ENCODE measurements around the gene DENND4B.

DNA sequence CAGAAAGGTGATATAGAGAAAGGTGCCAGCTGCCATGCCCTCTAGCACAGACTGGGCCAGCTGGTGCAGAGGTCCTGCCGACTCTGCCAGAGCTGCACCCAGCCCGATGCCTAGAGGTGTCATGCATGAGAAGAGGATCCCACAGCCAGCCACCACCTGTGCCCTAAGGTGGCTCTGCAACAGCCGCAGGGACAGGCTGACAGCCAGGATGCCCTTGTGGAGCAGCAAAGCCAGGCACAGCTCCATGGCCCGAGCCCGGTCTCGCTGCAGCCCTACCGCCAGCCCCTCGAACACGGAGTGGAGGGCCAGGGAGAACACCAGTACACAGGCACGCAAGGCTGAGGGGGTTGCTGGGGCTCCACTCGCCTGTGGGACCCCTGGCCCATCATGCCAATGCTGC is 13.7 kb upstream of the DENND4B start:
- TF ChIP-seq NFE2L1 (tag; IDR thresholded peaks at IDR 0.05; ENCODE audit: borderline replicate concordance, low read depth), result no peak
- no peak for TF ChIP-seq SP2 (IDR thresholded peaks at IDR 0.05; ENCODE audit: extremely low read depth, low read depth, low read length, poor library complexity, severe bottlenecking)
- no peak for TF ChIP-seq ARNT (IDR thresholded peaks at IDR 0.05)
- no peak for TF ChIP-seq NBN (IDR thresholded peaks at IDR 0.05; ENCODE audit: low read depth)
- no peak for TF ChIP-seq SIRT6 (IDR thresholded peaks at IDR 0.05; ENCODE audit: low read depth, low read length)
- no peak for TF ChIP-seq JUN (IDR thresholded peaks at IDR 0.05; ENCODE audit: borderline replicate concordance, low read depth, low read length)
- no peak for TF ChIP-seq JUN (CRISPR knock-in tag; IDR thresholded peaks at IDR 0.05; ENCODE audit: borderline replicate concordance)
- TF ChIP-seq ZNF354B (CRISPR knock-in tag; IDR thresholded peaks at IDR 0.05), result no peak
- no peak for TF ChIP-seq ZKSCAN8 (CRISPR knock-in tag; IDR thresholded peaks at IDR 0.05)
- no peak for TF ChIP-seq SIN3A (IDR thresholded peaks at IDR 0.05; ENCODE audit: borderline replicate concordance in 2 of 2, control insufficient read depth in 1 of 2, low read depth in 2 of 2, low read length in 2 of 2)
- TF ChIP-seq, protein P1, sequence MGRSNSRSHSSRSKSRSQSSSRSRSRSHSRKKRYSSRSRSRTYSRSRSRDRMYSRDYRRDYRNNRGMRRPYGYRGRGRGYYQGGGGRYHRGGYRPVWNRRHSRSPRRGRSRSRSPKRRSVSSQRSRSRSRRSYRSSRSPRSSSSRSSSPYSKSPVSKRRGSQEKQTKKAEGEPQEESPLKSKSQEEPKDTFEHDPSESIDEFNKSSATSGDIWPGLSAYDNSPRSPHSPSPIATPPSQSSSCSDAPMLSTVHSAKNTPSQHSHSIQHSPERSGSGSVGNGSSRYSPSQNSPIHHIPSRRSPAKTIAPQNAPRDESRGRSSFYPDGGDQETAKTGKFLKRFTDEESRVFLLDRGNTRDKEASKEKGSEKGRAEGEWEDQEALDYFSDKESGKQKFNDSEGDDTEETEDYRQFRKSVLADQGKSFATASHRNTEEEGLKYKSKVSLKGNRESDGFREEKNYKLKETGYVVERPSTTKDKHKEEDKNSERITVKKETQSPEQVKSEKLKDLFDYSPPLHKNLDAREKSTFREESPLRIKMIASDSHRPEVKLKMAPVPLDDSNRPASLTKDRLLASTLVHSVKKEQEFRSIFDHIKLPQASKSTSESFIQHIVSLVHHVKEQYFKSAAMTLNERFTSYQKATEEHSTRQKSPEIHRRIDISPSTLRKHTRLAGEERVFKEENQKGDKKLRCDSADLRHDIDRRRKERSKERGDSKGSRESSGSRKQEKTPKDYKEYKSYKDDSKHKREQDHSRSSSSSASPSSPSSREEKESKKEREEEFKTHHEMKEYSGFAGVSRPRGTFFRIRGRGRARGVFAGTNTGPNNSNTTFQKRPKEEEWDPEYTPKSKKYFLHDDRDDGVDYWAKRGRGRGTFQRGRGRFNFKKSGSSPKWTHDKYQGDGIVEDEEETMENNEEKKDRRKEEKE (IDR thresholded peaks at IDR 0.05; ENCODE audit: borderline replicate concordance in 1 of 2, control insufficient read depth in 1 of 2, low read depth in 2 of 2, low read length in 1 of 2), result no peak

Data from K562 (cell line).